WTC11 (cell line): ENCODE results near the gene NAPSA.

Source experiments
- CTCF ChIP-seq: fragments of 200-600 bp; IDR thresholded peaks from 2 replicates; pipeline ENCODE4 v1.8.0; 2022; ENCODE audit warnings: antibody characterized with exemption
- OVOL2 ChIP-seq: fragments of 250-450 bp; sonication (Bioruptor Pico); IDR thresholded peaks from 2 replicates; pipeline ENCODE4 v1.9.0; 2021; ENCODE audit warnings: mild to moderate bottlenecking, borderline replicate concordance
- ZNF232 ChIP-seq: sonication (generic); formaldehyde crosslinking; IDR thresholded peaks from 2 replicates; pipeline ENCODE4 v1.8.0; 2022; ENCODE audit warnings: mild to moderate bottlenecking, missing genetic modification reagents

- TF ChIP-seq OVOL2 (no peak), ZNF232 (CRISPR knock-in tag) (no peak), CTCF (no peak)
Measured at GRCh38 chr19:50329146-50329925, 36.1 kb downstream of the NAPSA start, which contains the start of gene KCNC3.
